WTC11 (cell line): Measurements from ENCODE around the gene ANO4. TPM values are rescaled to one million over a fixed set of nuclear protein-coding genes. Genes with fewer than 3 reads are reported as not detected.

Source experiments
- ATAC-seq: fragments of 200-7000 bp; cut with Tn5 transposase; 2 replicates; pipeline ENCODE4 v1.10.0; 2021; ENCODE audit warnings: mild to moderate bottlenecking, moderate library complexity
- CTCF ChIA-PET: fragments of 300-600 bp; sonication (Branson Sonifier 250); formaldehyde crosslinking; loops from one replicate; lab custom pipeline; 2021; ENCODE audit warnings: antibody characterized with exemption; lab: Charles Lee
- POLR2A ChIA-PET: fragments of 350-600 bp; sonication (Branson Sonifier 250); formaldehyde crosslinking; loops from one replicate; lab custom pipeline; 2021; ENCODE audit warnings: antibody characterized with exemption; lab: Charles Lee
- DNase-seq: peaks from one replicate; pipeline ENCODE4 v3.0.0; 2021; ENCODE audit warnings: low spot score
- H3K27ac Mint-ChIP-seq: 2 replicates; pipeline ENCODE4 v1.8.0; 2021; ENCODE audit warnings: mixed read lengths
- H3K27me3 Mint-ChIP-seq: 2 replicates; pipeline ENCODE4 v1.8.0; 2021; ENCODE audit warnings: low read depth, mild to moderate bottlenecking, moderate library complexity, mixed read lengths
- H3K36me3 Mint-ChIP-seq: 2 replicates; pipeline ENCODE4 v1.8.0; 2021; ENCODE audit warnings: mixed read lengths
- H3K4me1 Mint-ChIP-seq: 2 replicates; pipeline ENCODE4 v1.8.0; 2022; ENCODE audit warnings: mixed read lengths
- H3K4me3 Mint-ChIP-seq: 2 replicates; pipeline ENCODE4 v1.8.0; 2021; ENCODE audit warnings: mild to moderate bottlenecking, moderate library complexity, mixed read lengths
- H3K9me3 Mint-ChIP-seq: 2 replicates; pipeline ENCODE4 v1.8.0; 2021; ENCODE audit warnings: mixed read lengths
- ESRRA ChIP-seq: sonication (generic); formaldehyde crosslinking; IDR thresholded peaks from 2 replicates; pipeline ENCODE4 v1.8.1; 2022; ENCODE audit warnings: mild to moderate bottlenecking, missing genetic modification reagents, borderline replicate concordance
- ETV6 ChIP-seq: sonication (generic); formaldehyde crosslinking; IDR thresholded peaks from 2 replicates; pipeline ENCODE4 v1.8.1; 2022; ENCODE audit warnings: mild to moderate bottlenecking, missing genetic modification reagents
- FOXJ3 ChIP-seq: sonication (generic); formaldehyde crosslinking; IDR thresholded peaks from 2 replicates; pipeline ENCODE4 v1.9.0; 2021; ENCODE audit warnings: missing genetic modification reagents, mild to moderate bottlenecking, borderline replicate concordance
- HMGA2 ChIP-seq: fragments of 250-450 bp; sonication (Bioruptor Pico); IDR thresholded peaks from 2 replicates; pipeline ENCODE4 v1.4.0; 2021; ENCODE audit warnings: mild to moderate bottlenecking, moderate library complexity
- IRF2 ChIP-seq: sonication (generic); formaldehyde crosslinking; IDR thresholded peaks from 2 replicates; pipeline ENCODE4 v1.8.0; 2022; ENCODE audit warnings: low read depth, missing genetic modification reagents, borderline replicate concordance
- MYBL2 ChIP-seq: sonication (generic); formaldehyde crosslinking; IDR thresholded peaks from 2 replicates; pipeline ENCODE4 v1.8.1; 2023; ENCODE audit warnings: mild to moderate bottlenecking, moderate library complexity, missing genetic modification reagents
- NFE2L1 ChIP-seq: sonication (generic); formaldehyde crosslinking; IDR thresholded peaks from 2 replicates; pipeline ENCODE4 v1.8.1; 2023; ENCODE audit warnings: missing genetic modification reagents
- NFYB ChIP-seq: sonication (generic); formaldehyde crosslinking; conservative IDR thresholded peaks from 2 replicates; pipeline ENCODE4 v1.8.0; 2022; ENCODE audit warnings: low read depth, missing genetic modification reagents
- NR2C2 ChIP-seq: sonication (generic); formaldehyde crosslinking; IDR thresholded peaks from 2 replicates; pipeline ENCODE4 v1.8.0; 2022; ENCODE audit warnings: mild to moderate bottlenecking, missing genetic modification reagents
- NR3C1 ChIP-seq: sonication (generic); formaldehyde crosslinking; conservative IDR thresholded peaks from 2 replicates; pipeline ENCODE4 v1.8.1; 2023; ENCODE audit warnings: low read depth, mild to moderate bottlenecking, missing genetic modification reagents
- RORB ChIP-seq: fragments of 250-450 bp; sonication (Bioruptor Pico); IDR thresholded peaks from 2 replicates; pipeline ENCODE4 v1.9.0; 2021; ENCODE audit warnings: mild to moderate bottlenecking
- SMAD3 ChIP-seq: sonication (generic); formaldehyde crosslinking; IDR thresholded peaks from 2 replicates; pipeline ENCODE4 v1.8.0; 2022; ENCODE audit warnings: missing genetic modification reagents, mild to moderate bottlenecking, borderline replicate concordance
- SP1 ChIP-seq: sonication (generic); formaldehyde crosslinking; conservative IDR thresholded peaks from 2 replicates; pipeline ENCODE4 v1.8.1; 2022; ENCODE audit warnings: missing genetic modification reagents
- TCF7 ChIP-seq: sonication (generic); formaldehyde crosslinking; IDR thresholded peaks from 2 replicates; pipeline ENCODE4 v1.8.0; 2022; ENCODE audit warnings: mild to moderate bottlenecking, low read depth, missing genetic modification reagents, moderate library complexity
- TEAD1 ChIP-seq: sonication (generic); formaldehyde crosslinking; IDR thresholded peaks from 2 replicates; pipeline ENCODE4 v1.8.0; 2022; ENCODE audit warnings: mild to moderate bottlenecking, missing genetic modification reagents
- ZBTB21 ChIP-seq: sonication (generic); formaldehyde crosslinking; IDR thresholded peaks from 2 replicates; pipeline ENCODE4 v1.8.1; 2023; ENCODE audit warnings: mild to moderate bottlenecking, missing genetic modification reagents, borderline replicate concordance
- ZNF121 ChIP-seq: sonication (generic); formaldehyde crosslinking; IDR thresholded peaks from 2 replicates; pipeline ENCODE4 v1.8.0; 2023; ENCODE audit warnings: missing genetic modification reagents
- ZNF232 ChIP-seq: sonication (generic); formaldehyde crosslinking; IDR thresholded peaks from 2 replicates; pipeline ENCODE4 v1.8.0; 2022; ENCODE audit warnings: mild to moderate bottlenecking, missing genetic modification reagents
- ZNF317 ChIP-seq: sonication (generic); formaldehyde crosslinking; IDR thresholded peaks from 2 replicates; pipeline ENCODE4 v1.8.1; 2023; ENCODE audit warnings: low read depth, mild to moderate bottlenecking, moderate library complexity, missing genetic modification reagents, borderline replicate concordance
- ZNF671 ChIP-seq: fragments of 250-450 bp; sonication (Bioruptor Pico); IDR thresholded peaks from 2 replicates; pipeline ENCODE4 v1.8.0; 2021; ENCODE audit warnings: mild to moderate bottlenecking
- total RNA-seq: library from RNA; stranded (reverse); gene quantifications from 3 replicates; pipeline ENCODE4 v1.2.3, GENCODE V29; 2021
- TF ChIP-seq, protein P1 (sequence below): fragments of 250-450 bp; sonication (Bioruptor Pico); IDR thresholded peaks from 2 replicates; pipeline ENCODE4 v1.9.0; 2021; ENCODE audit warnings: moderate library complexity, mild to moderate bottlenecking, inconsistent platforms, borderline replicate concordance
- TF ChIP-seq, protein P2 (sequence below): fragments of 250-450 bp; sonication (Bioruptor Pico); IDR thresholded peaks from 2 replicates; pipeline ENCODE4 v1.8.0; 2021; ENCODE audit warnings: mild to moderate bottlenecking
- TF ChIP-seq, protein P3 (sequence below): sonication (generic); formaldehyde crosslinking; conservative IDR thresholded peaks from 2 replicates; pipeline ENCODE4 v1.8.1; 2023; ENCODE audit warnings: mild to moderate bottlenecking, low read depth, missing genetic modification reagents, moderate library complexity
- TF ChIP-seq, protein P4 (sequence below): fragments of 200-600 bp; IDR thresholded peaks from 2 replicates; pipeline ENCODE4 v1.8.0; 2022; ENCODE audit warnings: antibody characterized with exemption
- TF ChIP-seq, protein P5 (sequence below): sonication (generic); formaldehyde crosslinking; IDR thresholded peaks from 2 replicates; pipeline ENCODE4 v1.8.1; 2022; ENCODE audit warnings: mild to moderate bottlenecking, moderate library complexity, missing genetic modification reagents
- TF ChIP-seq, protein P6 (sequence below): sonication (generic); formaldehyde crosslinking; IDR thresholded peaks from 2 replicates; pipeline ENCODE4 v1.8.1; 2022; ENCODE audit warnings: low read depth, mild to moderate bottlenecking, moderate library complexity, missing genetic modification reagents, borderline replicate concordance

Gene ANO4
- total RNA-seq, 1 experiment from 2014 or later: 2.6 TPM

DNA sequence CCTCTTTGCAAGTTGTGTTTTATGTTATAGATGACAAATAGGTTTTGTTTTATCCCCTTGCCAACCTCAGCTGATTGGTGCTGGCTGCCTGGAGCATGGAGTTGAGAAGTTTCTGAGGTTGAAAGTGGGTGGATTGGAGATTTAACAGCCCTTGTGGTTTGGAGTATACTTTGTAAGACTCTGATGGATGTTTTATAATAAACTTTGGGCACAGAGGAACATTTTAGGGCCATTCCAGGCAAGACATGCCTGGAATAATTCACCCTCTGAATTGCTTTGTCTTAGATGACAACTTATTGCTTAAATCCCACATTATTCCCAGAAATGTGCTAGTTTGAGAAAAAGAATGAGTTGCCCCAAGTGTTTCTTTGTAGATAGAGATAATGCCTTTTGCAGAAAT is 256.6 kb downstream of the ANO4 start:
- no peaks in the 10 kb centered on the region for H3K4me1 Mint-ChIP-seq
- no peak for TF ChIP-seq ESRRA (CRISPR knock-in tag)
- no peak for TF ChIP-seq NFE2L1 (CRISPR knock-in tag)
- no peak for TF ChIP-seq SMAD3 (CRISPR knock-in tag)
- no peak for TF ChIP-seq FOXJ3 (CRISPR knock-in tag)
- TF ChIP-seq, protein P1, sequence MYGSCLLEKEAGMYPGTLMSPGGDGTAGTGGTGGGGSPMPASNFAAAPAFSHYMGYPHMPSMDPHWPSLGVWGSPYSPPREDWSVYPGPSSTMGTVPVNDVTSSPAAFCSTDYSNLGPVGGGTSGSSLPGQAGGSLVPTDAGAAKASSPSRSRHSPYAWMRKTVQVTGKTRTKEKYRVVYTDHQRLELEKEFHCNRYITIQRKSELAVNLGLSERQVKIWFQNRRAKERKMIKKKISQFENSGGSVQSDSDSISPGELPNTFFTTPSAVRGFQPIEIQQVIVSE (CRISPR knock-in tag): no peak
- no peak for TF ChIP-seq NR2C2 (CRISPR knock-in tag)
- no peak for TF ChIP-seq ZNF121 (CRISPR knock-in tag)
- no peak for TF ChIP-seq TEAD1
- no peak for TF ChIP-seq NR3C1 (CRISPR knock-in tag)
- no peaks in the 10 kb centered on the region for H3K36me3 Mint-ChIP-seq
- ChIA-PET POLR2A (no interaction called here), CTCF (no interaction called here)
- no peak for ATAC-seq
- no peak for DNase-seq
- H3K27ac Mint-ChIP-seq: no peak overlapping the region
- H3K4me3 Mint-ChIP-seq: no peak overlapping the region
- H3K27me3 Mint-ChIP-seq: no peaks in the 10 kb centered on the region
- H3K9me3 Mint-ChIP-seq: no peaks in the 10 kb centered on the region

DNA sequence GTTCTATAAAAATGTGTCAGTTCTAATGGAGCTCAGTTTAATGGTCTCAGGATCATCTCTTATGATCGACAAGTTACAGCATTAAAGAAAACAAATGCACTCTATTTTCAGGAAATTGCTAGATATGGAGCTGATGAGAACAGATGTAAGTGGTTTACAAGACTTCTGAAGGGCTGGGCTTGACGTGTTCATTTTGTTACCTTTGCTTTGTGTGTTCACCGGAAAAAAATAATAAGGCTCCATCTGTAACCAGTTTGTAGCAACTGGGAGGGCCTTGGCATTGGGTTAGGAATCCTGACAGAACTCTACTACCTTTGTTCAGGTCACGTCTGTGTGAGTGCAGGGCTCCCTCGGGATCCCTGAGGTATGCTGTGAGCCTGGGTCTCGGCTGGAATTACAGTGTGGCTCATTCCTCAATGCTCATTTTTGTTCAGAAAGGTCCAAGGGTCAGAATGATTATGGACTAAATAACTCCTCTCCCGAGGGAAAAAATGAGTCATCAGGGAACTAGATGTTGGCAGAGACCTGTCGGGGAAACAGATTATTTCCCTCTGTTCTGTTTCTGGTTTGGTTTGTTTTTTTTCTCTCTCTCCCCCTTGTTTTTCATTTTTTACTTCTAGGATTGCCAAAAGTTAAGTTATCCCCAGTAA is 257.4 kb downstream of the ANO4 start:
- TF ChIP-seq RORB (CRISPR knock-in tag) (no peak), IRF2 (no peak), ZBTB21 (CRISPR knock-in tag) (no peak), HMGA2 (CRISPR knock-in tag) (no peak), ZNF317 (CRISPR knock-in tag) (no peak), TEAD1 (no peak), MYBL2 (CRISPR knock-in tag) (no peak), ZNF671 (CRISPR knock-in tag) (no peak), ZNF232 (no peak), NR3C1 (CRISPR knock-in tag) (no peak), ESRRA (CRISPR knock-in tag) (no peak), ETV6 (CRISPR knock-in tag) (no peak), TCF7 (no peak), NFYB (CRISPR knock-in tag) (no peak), SP1 (CRISPR knock-in tag) (no peak)
- TF ChIP-seq, protein P2, sequence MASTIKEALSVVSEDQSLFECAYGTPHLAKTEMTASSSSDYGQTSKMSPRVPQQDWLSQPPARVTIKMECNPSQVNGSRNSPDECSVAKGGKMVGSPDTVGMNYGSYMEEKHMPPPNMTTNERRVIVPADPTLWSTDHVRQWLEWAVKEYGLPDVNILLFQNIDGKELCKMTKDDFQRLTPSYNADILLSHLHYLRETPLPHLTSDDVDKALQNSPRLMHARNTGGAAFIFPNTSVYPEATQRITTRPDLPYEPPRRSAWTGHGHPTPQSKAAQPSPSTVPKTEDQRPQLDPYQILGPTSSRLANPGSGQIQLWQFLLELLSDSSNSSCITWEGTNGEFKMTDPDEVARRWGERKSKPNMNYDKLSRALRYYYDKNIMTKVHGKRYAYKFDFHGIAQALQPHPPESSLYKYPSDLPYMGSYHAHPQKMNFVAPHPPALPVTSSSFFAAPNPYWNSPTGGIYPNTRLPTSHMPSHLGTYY (CRISPR knock-in tag): no peak
- TF ChIP-seq, protein P3, sequence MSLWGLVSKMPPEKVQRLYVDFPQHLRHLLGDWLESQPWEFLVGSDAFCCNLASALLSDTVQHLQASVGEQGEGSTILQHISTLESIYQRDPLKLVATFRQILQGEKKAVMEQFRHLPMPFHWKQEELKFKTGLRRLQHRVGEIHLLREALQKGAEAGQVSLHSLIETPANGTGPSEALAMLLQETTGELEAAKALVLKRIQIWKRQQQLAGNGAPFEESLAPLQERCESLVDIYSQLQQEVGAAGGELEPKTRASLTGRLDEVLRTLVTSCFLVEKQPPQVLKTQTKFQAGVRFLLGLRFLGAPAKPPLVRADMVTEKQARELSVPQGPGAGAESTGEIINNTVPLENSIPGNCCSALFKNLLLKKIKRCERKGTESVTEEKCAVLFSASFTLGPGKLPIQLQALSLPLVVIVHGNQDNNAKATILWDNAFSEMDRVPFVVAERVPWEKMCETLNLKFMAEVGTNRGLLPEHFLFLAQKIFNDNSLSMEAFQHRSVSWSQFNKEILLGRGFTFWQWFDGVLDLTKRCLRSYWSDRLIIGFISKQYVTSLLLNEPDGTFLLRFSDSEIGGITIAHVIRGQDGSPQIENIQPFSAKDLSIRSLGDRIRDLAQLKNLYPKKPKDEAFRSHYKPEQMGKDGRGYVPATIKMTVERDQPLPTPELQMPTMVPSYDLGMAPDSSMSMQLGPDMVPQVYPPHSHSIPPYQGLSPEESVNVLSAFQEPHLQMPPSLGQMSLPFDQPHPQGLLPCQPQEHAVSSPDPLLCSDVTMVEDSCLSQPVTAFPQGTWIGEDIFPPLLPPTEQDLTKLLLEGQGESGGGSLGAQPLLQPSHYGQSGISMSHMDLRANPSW: no peak
- TF ChIP-seq, protein P4, sequence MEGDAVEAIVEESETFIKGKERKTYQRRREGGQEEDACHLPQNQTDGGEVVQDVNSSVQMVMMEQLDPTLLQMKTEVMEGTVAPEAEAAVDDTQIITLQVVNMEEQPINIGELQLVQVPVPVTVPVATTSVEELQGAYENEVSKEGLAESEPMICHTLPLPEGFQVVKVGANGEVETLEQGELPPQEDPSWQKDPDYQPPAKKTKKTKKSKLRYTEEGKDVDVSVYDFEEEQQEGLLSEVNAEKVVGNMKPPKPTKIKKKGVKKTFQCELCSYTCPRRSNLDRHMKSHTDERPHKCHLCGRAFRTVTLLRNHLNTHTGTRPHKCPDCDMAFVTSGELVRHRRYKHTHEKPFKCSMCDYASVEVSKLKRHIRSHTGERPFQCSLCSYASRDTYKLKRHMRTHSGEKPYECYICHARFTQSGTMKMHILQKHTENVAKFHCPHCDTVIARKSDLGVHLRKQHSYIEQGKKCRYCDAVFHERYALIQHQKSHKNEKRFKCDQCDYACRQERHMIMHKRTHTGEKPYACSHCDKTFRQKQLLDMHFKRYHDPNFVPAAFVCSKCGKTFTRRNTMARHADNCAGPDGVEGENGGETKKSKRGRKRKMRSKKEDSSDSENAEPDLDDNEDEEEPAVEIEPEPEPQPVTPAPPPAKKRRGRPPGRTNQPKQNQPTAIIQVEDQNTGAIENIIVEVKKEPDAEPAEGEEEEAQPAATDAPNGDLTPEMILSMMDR: no peak
- TF ChIP-seq, protein P5, sequence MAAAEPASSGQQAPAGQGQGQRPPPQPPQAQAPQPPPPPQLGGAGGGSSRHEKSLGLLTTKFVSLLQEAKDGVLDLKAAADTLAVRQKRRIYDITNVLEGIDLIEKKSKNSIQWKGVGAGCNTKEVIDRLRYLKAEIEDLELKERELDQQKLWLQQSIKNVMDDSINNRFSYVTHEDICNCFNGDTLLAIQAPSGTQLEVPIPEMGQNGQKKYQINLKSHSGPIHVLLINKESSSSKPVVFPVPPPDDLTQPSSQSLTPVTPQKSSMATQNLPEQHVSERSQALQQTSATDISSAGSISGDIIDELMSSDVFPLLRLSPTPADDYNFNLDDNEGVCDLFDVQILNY (CRISPR knock-in tag): no peak
- TF ChIP-seq, protein P6, sequence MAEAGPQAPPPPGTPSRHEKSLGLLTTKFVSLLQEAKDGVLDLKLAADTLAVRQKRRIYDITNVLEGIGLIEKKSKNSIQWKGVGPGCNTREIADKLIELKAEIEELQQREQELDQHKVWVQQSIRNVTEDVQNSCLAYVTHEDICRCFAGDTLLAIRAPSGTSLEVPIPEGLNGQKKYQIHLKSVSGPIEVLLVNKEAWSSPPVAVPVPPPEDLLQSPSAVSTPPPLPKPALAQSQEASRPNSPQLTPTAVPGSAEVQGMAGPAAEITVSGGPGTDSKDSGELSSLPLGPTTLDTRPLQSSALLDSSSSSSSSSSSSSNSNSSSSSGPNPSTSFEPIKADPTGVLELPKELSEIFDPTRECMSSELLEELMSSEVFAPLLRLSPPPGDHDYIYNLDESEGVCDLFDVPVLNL (CRISPR knock-in tag): no peak
- CTCF ChIA-PET: no interaction called here
- no peaks in the 10 kb centered on the region for H3K27me3 Mint-ChIP-seq
- H3K9me3 Mint-ChIP-seq: peaks cover 2% of the 10 kb centered on the region; the same call in 1 of the 2 replicates
- no peak overlapping the region for H3K4me3 Mint-ChIP-seq
- no peaks in the 10 kb centered on the region for H3K4me1 Mint-ChIP-seq
- DNase-seq: no peak
- H3K36me3 Mint-ChIP-seq: peaks cover 2% of the 10 kb centered on the region; the same call in 1 of the 2 replicates
- ATAC-seq: no peak
- POLR2A ChIA-PET: no interaction called here
- H3K27ac Mint-ChIP-seq: no peak overlapping the region; the same call in 1 of the 2 replicates
